ENCODE measurements around the gene CERS5. TPM values are rescaled to one million over a fixed set of nuclear protein-coding genes. Genes with fewer than 3 reads are reported as not detected.

CERS5 gene
- polyA plus RNA-seq, 1 experiment, result 68.0 TPM

DNA sequence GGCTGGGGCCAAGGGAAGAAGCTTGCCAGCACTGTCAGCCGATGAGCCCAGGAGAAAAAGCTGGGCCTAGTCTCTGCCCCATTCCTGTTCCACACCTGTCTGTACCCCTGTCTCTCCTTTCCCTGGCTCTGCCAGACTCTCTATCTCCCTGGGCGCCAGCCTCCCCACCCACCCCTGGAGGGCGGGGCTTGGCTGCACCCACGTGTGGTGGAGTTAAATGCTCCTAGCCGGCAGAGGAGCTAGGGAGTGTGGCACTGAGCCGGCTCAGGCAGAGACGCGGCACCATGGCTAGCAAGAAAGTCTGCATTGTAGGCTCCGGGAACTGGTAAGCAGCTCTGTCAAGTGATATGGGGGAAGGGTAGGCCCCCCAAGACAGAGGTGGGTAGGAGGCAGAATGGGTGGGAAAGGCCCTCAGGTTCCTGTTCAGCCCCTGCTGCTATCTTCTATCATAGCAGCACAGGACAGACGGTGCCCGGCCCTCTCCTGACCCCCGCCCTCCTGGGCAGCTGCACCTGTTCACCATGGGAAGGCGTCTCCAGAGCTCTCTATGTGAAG is 63.3 kb downstream of the CERS5 start, which contains the start of gene GPD1:
Gene GPD1 (plus strand): TSS at position 242 of the 555 bp plus-strand sequence. CDS start 43 bp downstream, at position 285.
- CTCF ChIA-PET, result interaction anchor here (0.7 to 8.3 kb wide), 6 partner anchors 7 to 210 kb away, joined by 3 to 62 read pairs (median 4); partner anchors contain the start of gene COX14
- TF ChIP-seq, protein P1, sequence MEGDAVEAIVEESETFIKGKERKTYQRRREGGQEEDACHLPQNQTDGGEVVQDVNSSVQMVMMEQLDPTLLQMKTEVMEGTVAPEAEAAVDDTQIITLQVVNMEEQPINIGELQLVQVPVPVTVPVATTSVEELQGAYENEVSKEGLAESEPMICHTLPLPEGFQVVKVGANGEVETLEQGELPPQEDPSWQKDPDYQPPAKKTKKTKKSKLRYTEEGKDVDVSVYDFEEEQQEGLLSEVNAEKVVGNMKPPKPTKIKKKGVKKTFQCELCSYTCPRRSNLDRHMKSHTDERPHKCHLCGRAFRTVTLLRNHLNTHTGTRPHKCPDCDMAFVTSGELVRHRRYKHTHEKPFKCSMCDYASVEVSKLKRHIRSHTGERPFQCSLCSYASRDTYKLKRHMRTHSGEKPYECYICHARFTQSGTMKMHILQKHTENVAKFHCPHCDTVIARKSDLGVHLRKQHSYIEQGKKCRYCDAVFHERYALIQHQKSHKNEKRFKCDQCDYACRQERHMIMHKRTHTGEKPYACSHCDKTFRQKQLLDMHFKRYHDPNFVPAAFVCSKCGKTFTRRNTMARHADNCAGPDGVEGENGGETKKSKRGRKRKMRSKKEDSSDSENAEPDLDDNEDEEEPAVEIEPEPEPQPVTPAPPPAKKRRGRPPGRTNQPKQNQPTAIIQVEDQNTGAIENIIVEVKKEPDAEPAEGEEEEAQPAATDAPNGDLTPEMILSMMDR (IDR thresholded peaks at IDR 0.05; ENCODE audit: insufficient read depth, low read depth, low read length), result no peak
- H3K4me3 ChIP-seq (ENCODE audit: low read depth, low read length), result no peak within 1 kb of the TSS

DNA sequence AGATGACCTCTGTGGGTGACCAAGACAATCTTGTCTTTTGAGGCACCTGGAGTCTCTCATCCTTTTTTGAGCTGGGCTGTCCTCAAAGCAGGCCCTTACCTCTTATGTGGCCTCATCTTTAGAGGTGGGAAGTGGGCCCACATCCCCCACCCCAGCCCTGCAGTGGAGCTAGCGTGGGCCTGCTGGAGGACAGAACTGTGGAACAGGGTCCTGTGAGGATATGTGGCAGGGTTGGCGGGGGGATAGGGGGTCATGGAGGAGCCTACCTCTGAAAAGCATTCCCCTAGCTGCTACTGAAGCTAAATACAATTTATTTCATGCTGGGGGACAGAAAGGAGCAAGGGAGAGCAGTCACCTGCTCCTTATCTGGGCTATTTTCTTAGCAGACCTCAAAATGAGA is 63.8 kb downstream of the CERS5 start:
- ChIA-PET CTCF (interaction anchor here (0.7 to 8.3 kb wide), 6 partner anchors 8 to 211 kb away, joined by 3 to 62 read pairs (median 4); partner anchors contain the start of gene COX14), POLR2A (no interaction called here)
- Histone ChIP-seq H3K36me3 (ENCODE audit: control insufficient read depth, insufficient read depth, low read length) (peaks cover 13% of the 10 kb centered on the region), H3K4me3 (ENCODE audit: low read depth, low read length) (no peak overlapping the region), H3K27me3 (ENCODE audit: control insufficient read depth, insufficient read depth, low read length) (no peaks in the 10 kb centered on the region)
- TF ChIP-seq, protein P1 (IDR thresholded peaks at IDR 0.05; ENCODE audit: insufficient read depth, low read depth, low read length), result no peak
- no peak for DNase-seq (ENCODE audit: low read depth)

More for the DNA sequence above, 63.3 kb downstream of the CERS5 start, which contains the start of gene GPD1:
- POLR2A ChIA-PET, result no interaction called here
- peaks cover 9% of the 10 kb centered on the region; the same call in 1 of the 2 replicates for H3K36me3 ChIP-seq (ENCODE audit: control insufficient read depth, insufficient read depth, low read length)
- no peak for DNase-seq (ENCODE audit: low read depth)
- H3K27me3 ChIP-seq (ENCODE audit: control insufficient read depth, insufficient read depth, low read length), result no peaks in the 10 kb centered on the region

DNA sequence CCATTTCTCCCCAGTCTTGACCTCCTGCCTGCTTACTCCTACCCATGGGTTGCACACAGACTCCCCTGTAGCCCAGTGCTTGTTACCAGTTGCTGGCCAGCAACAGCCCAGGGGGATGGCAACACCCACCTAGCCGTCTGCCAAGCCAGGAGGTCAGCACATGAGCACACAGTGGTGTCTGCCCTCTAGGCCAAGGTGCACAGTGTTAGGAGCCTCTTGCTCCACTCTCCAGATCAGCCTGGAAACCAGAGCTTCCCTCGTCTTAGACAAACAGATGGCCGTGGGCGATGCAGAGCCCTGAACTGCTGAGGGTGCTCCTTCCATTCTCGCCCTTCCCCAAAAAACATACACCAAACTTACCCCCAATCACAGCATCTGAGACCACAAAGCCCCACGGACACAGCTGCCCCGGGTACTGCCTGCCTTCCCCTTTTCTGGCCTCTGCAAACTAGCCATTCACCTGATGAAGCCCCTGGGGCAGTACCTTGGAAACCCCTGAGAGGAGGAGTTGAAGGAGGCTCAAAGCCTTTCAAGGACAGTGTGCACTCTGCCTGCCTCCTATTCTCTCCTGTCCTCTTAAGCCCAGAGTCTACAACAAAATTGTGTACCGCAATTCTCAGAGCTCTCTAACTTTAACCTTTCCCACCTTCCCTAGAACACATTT is 64.4 kb downstream of the CERS5 start:
- no peak for DNase-seq (ENCODE audit: low read depth)
- ChIA-PET CTCF (interaction anchor here (0.6 to 8.3 kb wide), 9 partner anchors 8 to 211 kb away, joined by 3 to 62 read pairs (median 4); partner anchors contain the start of gene COX14), POLR2A (no interaction called here)
- Histone ChIP-seq H3K36me3 (ENCODE audit: control insufficient read depth, insufficient read depth, low read length) (peaks cover 18% of the 10 kb centered on the region), H3K27me3 (ENCODE audit: control insufficient read depth, insufficient read depth, low read length) (no peaks in the 10 kb centered on the region), H3K4me3 (ENCODE audit: low read depth, low read length) (no peak overlapping the region)
- TF ChIP-seq, protein P1 (IDR thresholded peaks at IDR 0.05; ENCODE audit: insufficient read depth, low read depth, low read length), result no peak

DNA sequence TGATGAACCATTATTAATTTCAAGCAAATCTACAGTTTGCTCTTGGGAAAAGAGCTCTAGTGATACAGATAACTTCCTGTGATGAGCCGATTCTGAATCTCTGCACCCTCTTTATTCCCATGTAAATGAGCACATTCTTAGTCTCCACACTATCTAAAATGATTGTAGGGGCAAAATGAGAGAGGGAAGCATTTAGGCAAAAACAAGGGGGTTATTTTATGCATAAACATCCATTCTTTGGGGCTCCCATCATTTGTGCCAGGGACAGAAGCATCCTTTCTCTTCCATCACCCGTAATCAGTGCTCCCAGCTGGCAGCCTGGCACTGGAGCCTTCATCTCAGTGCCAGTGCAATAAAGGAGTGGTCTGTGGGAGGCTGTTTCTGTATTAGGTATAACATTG is 65.0 kb downstream of the CERS5 start:
- H3K36me3 ChIP-seq (ENCODE audit: control insufficient read depth, insufficient read depth, low read length), result peaks cover 18% of the 10 kb centered on the region
- no peak overlapping the region for H3K4me3 ChIP-seq (ENCODE audit: low read depth, low read length)
- TF ChIP-seq, protein P1 (IDR thresholded peaks at IDR 0.05; ENCODE audit: insufficient read depth, low read depth, low read length), result no peak
- POLR2A ChIA-PET, result interaction anchor here (0.7 kb wide), 1 partner anchor 17 kb away, joined by 4 read pairs; the partner anchor contains the start of gene SMARCD1
- CTCF ChIA-PET, result interaction anchor here (0.6 to 8.3 kb wide), 7 partner anchors 9 to 201 kb away, joined by 3 to 62 read pairs (median 5); partner anchors contain the start of genes COX14 and SMARCD1
- no peak for DNase-seq (ENCODE audit: low read depth)
- H3K27me3 ChIP-seq (ENCODE audit: control insufficient read depth, insufficient read depth, low read length), result no peaks in the 10 kb centered on the region

DNA sequence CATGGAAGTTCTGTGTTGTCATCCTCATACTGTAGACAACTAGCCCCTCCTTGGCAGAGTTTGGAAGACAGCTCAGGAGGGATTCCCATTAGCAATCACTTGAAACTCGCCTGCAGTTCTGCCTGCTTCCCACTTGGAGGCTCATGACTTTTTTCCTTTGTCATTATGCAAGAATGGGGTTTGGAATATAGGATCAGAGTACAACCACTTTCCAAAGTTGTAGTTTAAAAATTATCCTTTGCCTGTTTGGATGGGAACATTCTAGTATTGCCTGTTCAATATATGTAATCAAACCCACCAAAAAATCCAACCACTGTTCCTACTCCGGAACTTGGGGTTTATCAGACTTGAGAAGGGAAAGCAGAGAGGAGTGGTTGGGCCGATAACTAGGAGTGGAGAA is 65.5 kb downstream of the CERS5 start:
- Histone ChIP-seq H3K36me3 (ENCODE audit: control insufficient read depth, insufficient read depth, low read length) (peaks cover 22% of the 10 kb centered on the region), H3K4me3 (ENCODE audit: low read depth, low read length) (no peak overlapping the region), H3K27me3 (ENCODE audit: control insufficient read depth, insufficient read depth, low read length) (no peaks in the 10 kb centered on the region)
- TF ChIP-seq, protein P1 (IDR thresholded peaks at IDR 0.05; ENCODE audit: insufficient read depth, low read depth, low read length), result peak; percentile 61
- ChIA-PET POLR2A (interaction anchor here (0.6 to 0.7 kb wide), 2 partner anchors 13 to 17 kb away, joined by 4 to 19 read pairs; partner anchors contain the start of gene SMARCD1), CTCF (interaction anchor here (0.6 to 8.3 kb wide), 9 partner anchors 9 to 213 kb away, joined by 3 to 62 read pairs (median 5); partner anchors contain the start of genes COX14 and SMARCD1)
- no peak for DNase-seq (ENCODE audit: low read depth)
